ENCODE data around the gene INTS2. TPM values are rescaled to one million over a fixed set of nuclear protein-coding genes. Genes with fewer than 3 reads are reported as not detected.

The INTS2 gene
- total RNA-seq, 4 donors from 2014 or later = 6.7 to 13.2 (median 10.2) TPM

DNA sequence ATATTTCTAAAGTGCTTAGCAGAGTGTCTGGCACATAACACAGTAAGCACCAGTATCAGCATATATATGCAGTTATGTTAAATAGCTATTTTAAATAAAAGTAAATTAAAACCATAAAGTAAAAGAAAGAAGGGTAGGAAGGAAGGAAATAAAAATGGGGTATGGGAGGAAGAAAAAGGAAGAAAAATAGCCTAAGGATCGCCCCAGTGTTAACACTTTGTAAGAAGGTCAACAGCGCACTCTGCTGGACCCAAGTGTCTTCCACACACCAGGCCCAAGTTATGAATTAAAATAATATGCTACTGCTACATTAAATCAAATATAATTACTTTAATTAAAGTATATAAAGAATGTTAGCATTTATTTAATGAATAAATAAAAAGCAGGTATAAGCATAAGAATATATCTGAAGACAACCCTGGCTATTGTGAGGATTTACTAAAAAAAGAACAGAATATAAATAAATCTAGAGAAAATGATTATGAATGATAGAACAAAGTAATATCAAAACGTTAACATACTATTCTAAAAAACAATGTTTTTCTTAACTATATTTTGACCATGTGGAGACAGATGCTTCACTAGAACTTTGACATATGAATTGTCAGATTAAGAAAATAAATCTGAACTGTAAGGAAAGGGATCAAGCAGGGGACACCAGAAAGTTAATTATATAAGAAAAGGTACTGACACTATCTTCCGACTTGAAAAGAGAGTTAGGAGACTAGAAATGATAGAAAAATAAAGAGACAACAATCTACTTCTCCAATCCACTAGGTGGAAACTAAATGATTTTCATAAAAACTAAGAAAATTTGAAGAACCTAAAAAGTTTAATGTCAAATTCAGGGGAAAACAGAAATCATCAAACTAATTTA is 90.4 kb downstream of the INTS2 start:
- TF ChIP-seq POLR2A (IDR thresholded peaks at IDR 0.05) = no peak
- TF ChIP-seq, protein P1, sequence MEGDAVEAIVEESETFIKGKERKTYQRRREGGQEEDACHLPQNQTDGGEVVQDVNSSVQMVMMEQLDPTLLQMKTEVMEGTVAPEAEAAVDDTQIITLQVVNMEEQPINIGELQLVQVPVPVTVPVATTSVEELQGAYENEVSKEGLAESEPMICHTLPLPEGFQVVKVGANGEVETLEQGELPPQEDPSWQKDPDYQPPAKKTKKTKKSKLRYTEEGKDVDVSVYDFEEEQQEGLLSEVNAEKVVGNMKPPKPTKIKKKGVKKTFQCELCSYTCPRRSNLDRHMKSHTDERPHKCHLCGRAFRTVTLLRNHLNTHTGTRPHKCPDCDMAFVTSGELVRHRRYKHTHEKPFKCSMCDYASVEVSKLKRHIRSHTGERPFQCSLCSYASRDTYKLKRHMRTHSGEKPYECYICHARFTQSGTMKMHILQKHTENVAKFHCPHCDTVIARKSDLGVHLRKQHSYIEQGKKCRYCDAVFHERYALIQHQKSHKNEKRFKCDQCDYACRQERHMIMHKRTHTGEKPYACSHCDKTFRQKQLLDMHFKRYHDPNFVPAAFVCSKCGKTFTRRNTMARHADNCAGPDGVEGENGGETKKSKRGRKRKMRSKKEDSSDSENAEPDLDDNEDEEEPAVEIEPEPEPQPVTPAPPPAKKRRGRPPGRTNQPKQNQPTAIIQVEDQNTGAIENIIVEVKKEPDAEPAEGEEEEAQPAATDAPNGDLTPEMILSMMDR (IDR thresholded peaks at IDR 0.05) = peak in 4 of 6 experiments; percentile 60 to 78 (median 74)
- H3K4me3 ChIP-seq = no peak overlapping the region
- peak; percentile 36 to 77 (median 58) for DNase-seq
- no peaks in the 10 kb centered on the region for H3K4me1 ChIP-seq
- H3K36me3 ChIP-seq = no peaks in the 10 kb centered on the region
- H3K27ac ChIP-seq = no peak overlapping the region
- no peaks in the 10 kb centered on the region for H3K27me3 ChIP-seq
- H3K9me3 ChIP-seq = no peaks in the 10 kb centered on the region

DNA sequence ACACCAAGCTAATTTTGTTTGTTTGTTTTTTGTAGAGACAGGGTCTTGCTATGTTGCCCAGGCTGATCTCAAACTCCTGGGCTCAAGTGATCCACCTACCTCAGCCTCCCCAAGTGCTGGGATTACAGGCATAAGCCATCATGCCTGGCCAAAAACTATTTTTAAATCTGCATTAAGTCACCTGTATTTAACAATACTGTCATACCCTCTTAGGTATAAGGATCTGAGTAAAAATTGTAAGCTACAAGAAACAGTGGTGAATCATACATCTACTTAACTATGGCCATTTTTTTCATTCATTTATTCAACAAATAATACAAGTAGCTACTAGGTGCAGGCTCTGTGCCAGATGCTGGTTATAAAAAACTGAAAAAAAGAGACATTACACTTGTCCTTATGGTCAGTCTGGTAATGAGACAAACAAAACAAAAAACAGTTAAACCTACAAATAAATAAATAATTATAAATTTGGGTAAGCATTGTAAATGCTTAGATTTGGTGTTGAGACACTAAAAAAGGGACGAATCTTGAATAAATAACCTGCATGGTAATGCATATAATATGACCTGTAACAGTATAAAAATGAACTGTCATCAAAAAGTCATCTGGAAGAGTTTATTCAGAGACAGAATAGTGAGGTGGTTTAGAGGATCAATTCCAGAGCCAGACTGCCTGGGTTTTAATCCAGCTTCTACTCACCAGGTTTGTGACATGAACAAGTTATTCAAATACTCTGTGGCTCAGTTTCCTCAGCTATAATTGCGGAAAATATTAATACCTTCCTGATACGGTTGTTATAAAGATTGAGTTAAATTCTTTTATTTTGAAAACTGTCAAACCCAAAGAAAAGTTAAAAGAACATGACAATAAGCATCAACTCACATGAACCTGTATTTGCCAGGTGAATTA is 91.3 kb downstream of the INTS2 start:
- DNase-seq = no peak
- H3K4me1 ChIP-seq = no peaks in the 10 kb centered on the region
- no peak overlapping the region for H3K27ac ChIP-seq
- no peaks in the 10 kb centered on the region for H3K9me3 ChIP-seq
- H3K36me3 ChIP-seq = no peaks in the 10 kb centered on the region
- H3K27me3 ChIP-seq = no peaks in the 10 kb centered on the region
- TF ChIP-seq, protein P1 (IDR thresholded peaks at IDR 0.05) = no peak
- TF ChIP-seq POLR2A (IDR thresholded peaks at IDR 0.05) = no peak
- no peak overlapping the region for H3K4me3 ChIP-seq

DNA sequence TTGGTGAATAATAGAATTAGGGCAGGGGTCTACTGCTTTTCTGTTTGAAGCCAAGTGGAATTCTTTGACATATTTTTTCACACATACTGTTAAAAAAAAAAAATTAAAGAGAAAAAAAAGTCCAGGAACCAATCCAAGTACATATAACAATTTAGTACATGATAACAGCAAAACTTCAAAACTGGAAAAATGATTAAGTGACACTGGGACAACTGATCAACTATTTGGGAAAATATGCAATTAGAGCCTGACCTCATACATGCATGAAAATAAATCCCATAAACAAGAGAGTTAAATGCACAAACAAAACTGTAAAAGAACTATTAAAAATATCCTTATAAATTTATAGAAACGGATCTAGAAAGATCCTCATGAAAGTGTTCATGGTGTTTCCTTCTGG is 92.2 kb downstream of the INTS2 start:
- Histone ChIP-seq H3K27me3 (no peaks in the 10 kb centered on the region), H3K9me3 (no peaks in the 10 kb centered on the region), H3K4me3 (no peak overlapping the region), H3K4me1 (no peaks in the 10 kb centered on the region), H3K36me3 (no peaks in the 10 kb centered on the region), H3K27ac (no peak overlapping the region)
- TF ChIP-seq POLR2A (IDR thresholded peaks at IDR 0.05) = no peak
- TF ChIP-seq, protein P1 (IDR thresholded peaks at IDR 0.05) = no peak
- DNase-seq = no peak

DNA sequence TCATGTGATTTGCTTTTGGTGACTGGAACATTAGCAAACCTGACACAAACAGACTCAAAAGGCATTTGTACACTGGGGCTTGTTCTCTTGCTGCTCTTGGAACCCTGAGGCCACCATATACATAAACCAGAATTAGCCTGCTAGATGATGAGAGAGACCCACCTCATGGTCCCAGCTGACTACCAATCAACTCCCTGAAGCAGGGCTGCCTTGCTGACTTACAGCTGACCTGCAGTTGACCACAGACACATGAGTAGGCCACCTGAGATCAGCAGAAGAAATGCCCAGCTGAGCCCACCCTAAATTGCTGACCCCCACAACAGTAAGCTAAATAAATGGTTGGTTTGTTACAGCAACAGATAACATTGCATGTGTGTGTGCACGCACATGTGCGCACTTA is 93.2 kb downstream of the INTS2 start:
- no peak overlapping the region for H3K27ac ChIP-seq
- H3K4me3 ChIP-seq = no peak overlapping the region
- TF ChIP-seq POLR2A (IDR thresholded peaks at IDR 0.05) = no peak
- TF ChIP-seq, protein P1 (IDR thresholded peaks at IDR 0.05) = no peak
- H3K36me3 ChIP-seq = no peaks in the 10 kb centered on the region
- H3K27me3 ChIP-seq = no peaks in the 10 kb centered on the region
- H3K9me3 ChIP-seq = no peaks in the 10 kb centered on the region
- DNase-seq = no peak
- H3K4me1 ChIP-seq = no peaks in the 10 kb centered on the region

DNA sequence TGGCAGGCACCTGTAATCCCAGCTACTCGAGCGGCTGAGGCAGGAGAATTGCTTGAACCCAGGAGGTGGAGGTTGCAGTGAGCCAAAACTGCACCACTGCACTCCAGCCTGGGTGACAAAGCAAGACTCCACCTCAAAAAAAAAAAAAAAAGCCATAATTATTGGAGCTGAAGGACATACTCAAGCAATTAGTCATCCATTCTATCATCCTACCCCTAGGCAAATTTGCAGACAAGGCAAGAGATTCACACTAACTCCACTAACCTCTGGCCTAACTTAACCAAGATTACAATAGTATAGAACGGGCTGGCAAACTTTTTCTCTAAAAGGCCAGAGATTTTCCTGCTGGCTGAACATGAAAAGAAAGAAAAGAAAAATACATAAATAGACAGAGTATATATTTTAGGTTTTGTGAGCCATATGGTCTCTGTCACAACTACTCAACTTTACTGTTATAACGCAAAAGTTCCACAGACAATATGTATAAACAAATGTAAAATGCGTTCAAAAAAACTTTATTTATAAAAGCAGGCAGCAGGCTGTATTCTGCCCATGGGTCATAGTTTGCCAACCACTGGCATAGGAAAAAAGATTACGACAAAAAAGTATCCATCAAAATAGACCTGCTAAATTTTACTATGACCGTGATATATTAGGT is 94.1 kb downstream of the INTS2 start:
- Histone ChIP-seq H3K27me3 (no peaks in the 10 kb centered on the region), H3K4me1 (no peaks in the 10 kb centered on the region), H3K9me3 (no peaks in the 10 kb centered on the region), H3K27ac (no peak overlapping the region), H3K36me3 (no peaks in the 10 kb centered on the region), H3K4me3 (no peak overlapping the region)
- TF ChIP-seq POLR2A (IDR thresholded peaks at IDR 0.05) = no peak
- TF ChIP-seq, protein P1 (IDR thresholded peaks at IDR 0.05) = no peak
- DNase-seq = no peak

All from Peyer's patch (tissue), 4 donors.